Hepatocyte (in vitro differentiated cells): ENCODE results near the gene MCM3.

Experiments used
- CTCF ChIP-seq: fragments of 200-600 bp; sonication (generic); IDR thresholded peaks from 2 replicates; pipeline ENCODE4 v1.5.1; 2016; ENCODE audit warnings: antibody characterized with exemption, mild to moderate bottlenecking; ENCODE audit not compliant: poor library complexity
- EZH2 ChIP-seq: fragments of 200-600 bp; sonication (generic); IDR thresholded peaks from 2 replicates; pipeline ENCODE4 v1.6.1; 2016; ENCODE audit warnings: antibody characterized with exemption, mild to moderate bottlenecking, borderline replicate concordance
- EZH2phosphoT487 ChIP-seq: fragments of 200-600 bp; sonication (generic); IDR thresholded peaks from one replicate; pipeline ENCODE4 v1.6.1; 2018; ENCODE audit warnings: antibody characterized with exemption, mild to moderate bottlenecking, low read depth, moderate library complexity; ENCODE audit not compliant: unreplicated experiment, severe bottlenecking

DNA sequence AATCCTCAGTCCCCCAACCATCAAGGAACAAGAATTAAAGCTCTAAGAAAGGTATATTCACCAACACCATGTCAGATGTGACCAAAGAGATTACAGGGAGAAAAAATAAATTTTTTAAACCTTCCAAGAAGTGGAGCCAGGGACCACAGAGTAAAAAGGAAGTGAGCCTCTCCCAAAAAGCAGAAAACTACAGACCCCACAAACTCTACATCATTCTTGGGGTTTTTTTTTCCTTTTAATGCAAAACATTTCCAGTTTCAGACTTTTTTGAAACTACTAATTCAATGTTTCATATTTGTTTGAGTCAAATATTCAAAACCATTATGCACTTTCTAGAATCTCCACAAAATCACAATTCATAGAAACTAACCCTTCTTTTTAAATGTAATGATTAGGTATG, 33.4 kb downstream of the MCM3 start:
- TF ChIP-seq CTCF (no peak), EZH2 (no peak), EZH2phosphoT487 (no peak)
